Chondrocyte (in vitro differentiated cells): ENCODE results near the gene SVEP1. TPM values are rescaled to one million over a fixed set of nuclear protein-coding genes. Genes with fewer than 3 reads are reported as not detected.

ENCODE experiments used
- DNase-seq: peaks from one replicate; pipeline ENCODE4 v3.0.0; 2021; ENCODE audit warnings: mixed read lengths, low spot score
- H3K27ac Mint-ChIP-seq: one replicate; pipeline ENCODE4 v1.8.0; 2021; ENCODE audit warnings: mild to moderate bottlenecking, moderate library complexity, mixed read lengths; ENCODE audit not compliant: unreplicated experiment
- H3K27me3 Mint-ChIP-seq: 2 replicates; pipeline ENCODE4 v1.8.0; 2021; ENCODE audit warnings: low read depth, mixed read lengths
- H3K36me3 Mint-ChIP-seq: 2 replicates; pipeline ENCODE4 v1.8.0; 2021; ENCODE audit warnings: low read depth, mixed read lengths
- H3K4me1 Mint-ChIP-seq: 2 replicates; pipeline ENCODE4 v1.8.0; 2021; ENCODE audit warnings: low read depth, mild to moderate bottlenecking, mixed read lengths
- H3K4me3 Mint-ChIP-seq: one replicate; pipeline ENCODE4 v1.8.0; 2021; ENCODE audit warnings: mild to moderate bottlenecking, moderate library complexity, mixed read lengths; ENCODE audit not compliant: unreplicated experiment
- H3K9me3 Mint-ChIP-seq: 2 replicates; pipeline ENCODE4 v1.8.0; 2021; ENCODE audit warnings: low read depth, mixed read lengths
- CTCF ChIP-seq: fragments of 200-600 bp; sonication (generic); IDR thresholded peaks from 2 replicates; pipeline ENCODE4 v1.5.0; 2021; ENCODE audit warnings: antibody characterized with exemption, mild to moderate bottlenecking, moderate library complexity
- total RNA-seq: library from RNA; stranded (reverse); gene quantifications from 3 replicates; pipeline ENCODE4 v1.2.1, GENCODE V29; 2021

The SVEP1 gene
- total RNA-seq, 1 donor from 2014 or later = 0.72 TPM

DNA sequence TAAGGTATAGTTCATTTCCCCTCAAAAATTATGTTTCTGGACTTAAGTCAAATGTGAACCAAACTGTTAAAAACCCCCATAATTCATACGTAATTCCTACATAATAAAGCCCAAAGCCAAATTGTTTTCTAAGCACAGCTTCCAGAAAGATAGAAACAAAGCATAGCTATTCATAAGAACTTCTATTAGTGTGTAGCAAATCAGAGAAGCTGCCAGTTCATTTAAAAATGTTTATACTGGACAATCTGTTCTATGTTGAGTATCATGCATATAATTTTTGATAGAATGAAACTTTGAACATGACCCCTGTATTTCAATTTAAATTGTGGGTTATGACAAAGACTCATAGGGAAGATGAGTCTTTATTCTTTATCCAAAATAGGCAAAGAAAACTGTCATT is 122.9 kb downstream of the SVEP1 start:
- H3K4me3 Mint-ChIP-seq = no peak overlapping the region

DNA sequence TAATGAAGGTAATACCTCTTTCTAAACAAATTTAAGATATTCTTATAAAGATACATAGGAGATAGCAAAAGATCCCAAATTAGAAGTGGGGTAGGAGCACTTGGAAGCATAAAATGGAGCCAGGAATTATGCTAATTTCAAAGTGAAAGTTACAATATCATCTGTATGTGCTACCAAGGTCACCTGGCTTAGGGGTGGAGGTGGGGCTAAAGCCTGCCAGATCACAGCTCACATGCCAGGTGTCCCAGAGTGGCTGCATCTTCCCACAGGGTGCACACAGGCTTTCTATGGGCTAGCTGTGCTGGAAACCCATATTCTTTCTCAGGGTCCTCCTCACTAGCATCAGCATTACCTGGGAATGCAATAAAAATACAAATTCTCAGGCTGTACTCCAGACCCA is 123.7 kb downstream of the SVEP1 start:
- Mint-ChIP-seq H3K36me3 (no peaks in the 10 kb centered on the region), H3K4me3 (no peak overlapping the region), H3K4me1 (no peaks in the 10 kb centered on the region), H3K27me3 (no peaks in the 10 kb centered on the region), H3K27ac (no peak overlapping the region), H3K9me3 (no peaks in the 10 kb centered on the region)
- no peak for TF ChIP-seq CTCF
- DNase-seq = no peak

More for the DNA sequence above, 122.9 kb downstream of the SVEP1 start:
- H3K4me1 Mint-ChIP-seq = no peaks in the 10 kb centered on the region
- no peaks in the 10 kb centered on the region for H3K36me3 Mint-ChIP-seq
- DNase-seq = no peak
- no peak overlapping the region for H3K27ac Mint-ChIP-seq
- no peaks in the 10 kb centered on the region for H3K27me3 Mint-ChIP-seq
- H3K9me3 Mint-ChIP-seq = no peaks in the 10 kb centered on the region
- no peak for TF ChIP-seq CTCF

- no peak overlapping the region for H3K27ac Mint-ChIP-seq
- DNase-seq = no peak
Measured at GRCh38 chr9:110452227-110452801, 127.2 kb downstream of the SVEP1 start.

DNA sequence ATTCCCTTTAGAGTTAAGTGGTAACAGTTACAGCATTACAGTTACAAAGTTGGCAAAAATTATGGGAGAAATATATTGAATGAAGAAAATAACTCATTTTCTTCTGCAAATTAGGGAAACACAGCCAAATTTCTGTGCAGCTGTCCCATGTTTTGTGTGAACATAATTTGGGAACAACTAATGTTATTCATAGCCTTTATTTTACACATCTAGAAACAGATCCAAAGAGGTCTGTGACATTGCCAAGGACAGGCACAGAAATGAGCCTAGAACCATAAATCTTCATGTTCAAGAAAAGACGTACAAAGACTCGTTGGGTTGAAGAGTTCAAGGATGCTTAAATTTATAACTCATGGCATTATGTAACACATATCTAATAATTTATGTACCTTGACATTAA is 127.8 kb downstream of the SVEP1 start:
- H3K9me3 Mint-ChIP-seq = no peaks in the 10 kb centered on the region
- H3K4me3 Mint-ChIP-seq = no peak overlapping the region
- no peak for TF ChIP-seq CTCF
- H3K27ac Mint-ChIP-seq = no peak overlapping the region
- no peaks in the 10 kb centered on the region for H3K36me3 Mint-ChIP-seq
- DNase-seq = no peak
- no peaks in the 10 kb centered on the region for H3K4me1 Mint-ChIP-seq
- H3K27me3 Mint-ChIP-seq = no peaks in the 10 kb centered on the region

More at GRCh38 chr9:110452227-110452801, 127.2 kb downstream of the SVEP1 start:
- peak; percentile 88 for TF ChIP-seq CTCF
- no peaks in the 10 kb centered on the region for H3K36me3 Mint-ChIP-seq
- H3K4me1 Mint-ChIP-seq = no peaks in the 10 kb centered on the region
- H3K9me3 Mint-ChIP-seq = no peaks in the 10 kb centered on the region
- no peaks in the 10 kb centered on the region for H3K27me3 Mint-ChIP-seq
- no peak overlapping the region for H3K4me3 Mint-ChIP-seq

- DNase-seq = no peak
- no peak for TF ChIP-seq CTCF
- Mint-ChIP-seq H3K27ac (no peak overlapping the region), H3K4me3 (no peak overlapping the region), H3K4me1 (peaks cover 15% of the 10 kb centered on the region), H3K9me3 (peaks cover 9% of the 10 kb centered on the region), H3K36me3 (peaks cover 2% of the 10 kb centered on the region), H3K27me3 (no peaks in the 10 kb centered on the region)
Measured at GRCh38 chr9:110447476-110447875, 132.1 kb downstream of the SVEP1 start.
